GM10248 (cell line): Measurements from ENCODE around the gene UCKL1.

ENCODE experiments used
- CTCF ChIA-PET: fragments of 300-600 bp; sonication (Branson Sonifier 250); formaldehyde crosslinking; extraction: SDS; loops from one replicate; lab custom pipeline; 2021; ENCODE audit warnings: antibody characterized with exemption; lab: Yijun Ruan, JAX
- POLR2A ChIA-PET: fragments of 350-650 bp; sonication (Branson Sonifier 250); formaldehyde crosslinking; extraction: SDS; loops from one replicate; lab custom pipeline; 2020; ENCODE audit warnings: antibody characterized with exemption; lab: Yijun Ruan, JAX
- DNase-seq: peaks from one replicate; pipeline ENCODE4 v3.0.0; 2012; ENCODE audit errors: extremely low spot score
- CTCF ChIP-seq: IDR thresholded peaks from 2 replicates; pipeline ENCODE4 v1.5.1; 2012; ENCODE audit warnings: mild to moderate bottlenecking, low read depth; ENCODE audit errors: extremely low read depth, missing control alignments, control extremely low read depth

UCKL1 gene

GRCh38 chr20:63982937-63983336 lies 26.7 kb upstream of the UCKL1 start:
- TF ChIP-seq CTCF: no peak
- CTCF ChIA-PET: interaction anchor here (0.8 to 7.6 kb wide), 8 partner anchors 9 to 74 kb away, joined by 3 to 116 read pairs (median 5); partner anchors contain the start of gene C20orf204
- no peak for DNase-seq
- POLR2A ChIA-PET: interaction anchor here (0.7 kb wide), 1 partner anchor 10 kb away, joined by 4 read pairs; no protein-coding TSS in a partner anchor

- POLR2A ChIA-PET: interaction anchor here (0.6 to 1.8 kb wide), 7 partner anchors 26 to 375 kb away, joined by 3 to 10 read pairs (median 4); partner anchors contain the start of gene C20orf204
- CTCF ChIA-PET: interaction anchor here (0.8 to 7.6 kb wide), 35 partner anchors 8 to 444 kb away, joined by 3 to 116 read pairs (median 5); partner anchors contain the start of genes ARFRP1, C20orf204, LKAAEAR1 and PTK6
- TF ChIP-seq CTCF: peak; percentile 85
- DNase-seq: peak; percentile 98
Observed at GRCh38 chr20:63980806-63981728, 24.9 kb upstream of the UCKL1 start, which contains the start of gene PRPF6. Gene PRPF6, plus strand, starts transcription at chr20:63981132. Its CDS starts 114 bp downstream, at chr20:63981246.

GRCh38 chr20:63980317-63980805 lies 24.1 kb upstream of the UCKL1 start:
- CTCF ChIA-PET: interaction anchor here (0.8 to 7.6 kb wide), 35 partner anchors 9 to 444 kb away, joined by 3 to 116 read pairs (median 5); partner anchors contain the start of genes ARFRP1, C20orf204, LKAAEAR1 and PTK6
- POLR2A ChIA-PET: interaction anchor here (0.6 to 1.8 kb wide), 8 partner anchors 27 to 375 kb away, joined by 3 to 10 read pairs (median 4); partner anchors contain the start of gene C20orf204
- TF ChIP-seq CTCF: no peak
- no peak for DNase-seq

GRCh38 chr20:63979557-63980316 lies 23.5 kb upstream of the UCKL1 start, which contains the start of gene SAMD10:
Gene SAMD10, minus strand, starts transcription at chr20:63979642. Its CDS starts 175 bp downstream, at chr20:63979467.
- no peak for TF ChIP-seq CTCF
- peak; percentile 83 for DNase-seq
- ChIA-PET POLR2A (interaction anchor here (0.5 to 1.8 kb wide), 6 partner anchors 11 to 454 kb away, joined by 3 to 10 read pairs (median 4); partner anchors contain the start of gene C20orf204), CTCF (interaction anchor here (0.8 to 7.6 kb wide), 31 partner anchors 9 to 442 kb away, joined by 3 to 116 read pairs (median 6); partner anchors contain the start of genes C20orf204, LKAAEAR1, PTK6 and TCEA2)

GRCh38 chr20:63979229-63979556 lies 23.0 kb upstream of the UCKL1 start:
- CTCF ChIA-PET: interaction anchor here (0.9 to 7.6 kb wide), 17 partner anchors 10 to 442 kb away, joined by 3 to 116 read pairs (median 7); partner anchors contain the start of genes C20orf204, PTK6 and TCEA2
- no peak for DNase-seq
- no peak for TF ChIP-seq CTCF
- POLR2A ChIA-PET: interaction anchor here (1.1 to 1.8 kb wide), 2 partner anchors 11 to 60 kb away, joined by 3 to 10 read pairs; no protein-coding TSS in a partner anchor
